Stimulated activated CD4-positive, alpha-beta T cell treated with anti-CD3 and anti-CD28 coated beads, Interleukin-4, amount 100 ng/mL, for 24 hours (primary cell): ENCODE measurements around the gene ATXN2L.
"Not testable (repeated sequence)": the region's sequence is repeated elsewhere in the genome, so short reads cannot be mapped to it uniquely, and the experiment has no call there.

Experiments used
- DNase-seq: peaks from one replicate; pipeline ENCODE4 v3.0.0-alpha.2; 2020

ATXN2L gene

DNA sequence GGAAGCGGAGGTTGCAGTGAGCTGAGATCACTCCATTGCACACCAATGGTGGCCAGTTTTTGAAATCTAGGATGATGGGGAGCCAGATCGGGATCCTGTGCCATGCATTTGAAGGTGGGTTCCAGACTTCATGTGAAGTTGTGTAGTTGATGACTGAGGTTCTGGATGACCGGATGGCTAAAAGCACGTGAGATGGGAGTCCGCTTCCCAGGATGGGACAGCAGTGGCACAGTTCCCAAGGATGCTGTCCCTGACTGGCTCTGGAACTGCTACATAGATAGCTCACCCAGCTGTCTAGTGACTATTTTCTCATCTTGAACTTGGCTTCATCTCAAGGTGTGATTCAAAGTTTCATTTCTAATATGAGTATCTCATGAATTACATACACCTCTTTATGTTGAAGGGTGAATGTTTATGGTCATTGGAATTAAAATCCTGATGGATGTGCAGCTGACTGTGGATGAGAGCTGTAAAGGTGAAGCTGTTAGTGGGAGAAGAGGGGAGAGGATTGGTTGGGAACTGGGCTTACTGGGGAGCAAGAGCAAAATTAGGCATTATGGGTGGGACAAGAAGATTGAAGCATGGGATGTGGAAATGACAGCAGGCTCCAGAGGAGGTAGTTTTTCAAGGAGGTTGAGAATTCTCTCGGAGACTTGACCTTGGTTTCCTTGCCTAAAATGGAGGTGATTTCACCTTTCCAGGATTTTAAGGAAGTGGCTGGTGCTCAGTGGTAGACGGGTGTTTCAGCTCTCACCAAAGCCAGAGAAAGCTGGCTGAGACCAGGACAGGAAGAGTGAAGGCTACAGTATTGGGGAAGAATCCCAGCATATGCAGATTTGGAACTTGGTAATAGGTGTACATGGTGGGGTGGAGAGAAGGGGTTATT is 15.1 kb downstream of the ATXN2L start:
- DNase-seq: no peak

DNA sequence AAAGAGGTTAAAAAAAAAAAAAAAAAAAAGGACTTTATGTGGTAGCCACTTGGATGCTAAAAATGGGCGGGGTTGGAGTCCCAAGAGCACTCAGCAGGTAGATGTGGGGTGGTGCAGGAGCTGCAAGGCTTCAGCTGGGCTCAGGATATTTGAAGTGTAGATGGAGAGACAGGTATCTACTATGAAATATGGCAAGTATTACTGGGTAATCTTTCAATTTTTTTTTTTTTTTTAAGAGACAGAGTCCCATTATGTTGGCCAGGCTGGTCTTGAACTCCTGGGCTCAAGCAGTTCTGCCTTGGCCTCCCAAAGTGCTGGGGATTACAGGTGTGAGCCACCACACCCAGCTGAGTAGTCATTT is 15.7 kb downstream of the ATXN2L start:
- DNase-seq: no peak

DNA sequence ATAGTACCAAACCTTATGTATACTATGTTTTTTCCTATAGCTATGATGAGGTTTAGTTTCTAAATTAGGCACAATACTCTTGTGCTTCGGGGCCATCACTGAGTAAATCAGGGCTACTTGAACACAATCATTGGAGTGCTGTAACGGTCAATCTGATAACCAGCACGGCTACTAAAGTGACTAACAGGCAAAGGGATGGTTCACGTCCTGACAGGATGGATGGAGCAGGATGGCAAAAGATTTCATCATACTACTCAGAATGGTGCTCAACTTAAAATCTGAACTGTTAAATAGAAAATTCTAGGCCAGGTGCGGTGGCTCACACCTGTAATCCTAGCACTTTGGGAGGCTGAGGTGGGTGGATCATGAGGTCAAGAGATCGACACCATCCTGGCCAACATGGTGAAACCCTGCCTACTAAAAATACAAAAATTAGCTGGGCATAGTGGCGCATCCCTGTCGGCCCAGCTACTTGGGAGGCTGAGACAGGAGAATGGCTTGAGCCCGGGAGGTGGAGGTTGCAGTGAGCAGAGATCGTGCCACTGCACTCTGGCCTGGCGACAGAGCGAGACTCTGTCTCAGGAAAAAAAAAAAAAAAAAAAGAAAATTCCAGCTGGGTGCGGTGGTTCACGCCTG is 16.3 kb downstream of the ATXN2L start:
- no peak for DNase-seq

GRCh38 chr16:28839899-28840298 is 17.1 kb downstream of the ATXN2L start:
- DNase-seq: no peak

DNA sequence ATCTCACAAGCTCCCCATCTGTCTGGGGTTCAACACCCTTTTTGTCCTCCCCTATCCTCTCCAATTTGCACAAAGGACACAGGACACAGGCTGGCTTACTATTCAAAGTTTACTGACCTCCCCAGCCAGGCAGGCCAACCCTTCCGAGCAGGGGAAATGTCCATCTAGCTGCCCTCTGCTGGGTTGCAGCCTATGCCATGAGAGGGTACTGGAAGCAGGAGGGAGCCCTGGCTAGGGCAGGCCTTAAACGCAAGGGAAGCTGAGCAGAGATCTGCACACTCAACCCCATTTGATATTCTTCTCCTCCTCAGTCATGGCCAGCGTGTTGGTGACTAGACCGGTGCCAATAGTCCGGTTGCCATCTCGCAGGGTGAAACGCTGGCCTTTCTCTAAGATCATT is 19.9 kb downstream of the ATXN2L start:
- DNase-seq: no peak

GRCh38 chr16:28843766-28844165 is 21.0 kb downstream of the ATXN2L start:
- no peak for DNase-seq

DNA sequence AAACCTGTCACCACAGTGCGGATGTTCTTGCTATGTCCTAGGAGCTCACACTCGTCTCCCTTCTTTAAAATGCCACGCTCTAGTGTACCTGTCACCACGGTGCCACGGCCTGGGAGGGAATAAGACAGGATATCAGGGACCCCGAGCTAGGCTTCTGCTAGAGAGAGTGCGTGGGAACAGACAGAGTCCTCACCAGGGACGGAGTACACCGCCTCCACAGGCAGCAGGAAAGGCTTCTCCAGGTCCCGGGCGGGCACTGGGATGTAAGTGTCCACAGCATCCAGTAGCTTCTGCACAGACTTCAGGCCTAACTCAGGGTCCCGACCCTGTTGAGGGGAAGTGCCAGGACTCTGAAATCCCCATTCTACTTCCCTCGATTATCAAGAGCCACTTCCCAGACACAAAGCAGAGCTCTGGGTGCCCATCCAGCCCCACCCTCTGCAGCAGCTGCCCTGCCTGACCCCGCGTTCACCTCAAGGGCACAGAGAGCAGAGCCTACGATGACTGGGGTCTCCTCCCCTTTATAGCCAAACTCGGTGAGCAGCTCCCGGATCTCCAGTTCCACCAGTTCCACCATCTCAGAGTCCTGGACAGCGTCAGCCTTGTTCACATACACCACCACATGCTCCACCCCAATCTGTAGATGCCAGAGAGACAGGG is 21.6 kb downstream of the ATXN2L start:
- DNase-seq: no peak

DNA sequence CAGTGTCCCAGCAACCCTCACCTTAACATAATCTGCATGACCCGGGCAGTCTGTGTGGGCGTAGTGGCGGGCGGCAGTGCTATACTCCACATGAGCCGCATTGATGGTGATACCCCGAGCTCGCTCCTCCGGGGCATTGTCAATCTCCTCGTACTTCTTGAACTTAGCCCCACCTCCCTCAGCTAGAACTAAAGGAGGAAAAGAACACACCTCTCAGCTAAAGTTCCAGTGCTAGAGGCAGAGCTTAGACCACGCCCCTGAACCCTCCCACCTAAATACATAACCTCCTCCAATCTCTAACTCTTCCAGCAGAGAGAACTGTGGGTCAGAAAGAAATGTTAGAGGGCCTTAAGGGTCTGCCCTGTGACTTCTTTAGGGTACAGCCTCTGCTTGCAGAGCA is 22.5 kb downstream of the ATXN2L start:
- peak; percentile 54 for DNase-seq

DNA sequence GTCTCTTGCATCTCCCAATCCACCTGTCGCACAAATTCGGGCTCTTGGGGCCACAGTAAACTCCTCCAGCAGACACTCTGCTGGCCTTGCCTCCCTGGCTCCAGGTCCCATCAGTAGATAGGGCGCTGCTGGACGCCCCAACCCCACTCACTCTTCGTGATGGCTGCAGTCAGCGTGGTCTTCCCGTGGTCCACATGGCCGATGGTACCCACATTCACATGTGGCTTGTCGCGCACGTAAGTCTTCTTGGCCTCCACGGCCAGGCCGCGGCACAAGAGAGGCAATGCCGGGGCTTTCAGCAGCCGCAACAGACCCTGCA is 22.9 kb downstream of the ATXN2L start:
- DNase-seq: peak; percentile 21

DNA sequence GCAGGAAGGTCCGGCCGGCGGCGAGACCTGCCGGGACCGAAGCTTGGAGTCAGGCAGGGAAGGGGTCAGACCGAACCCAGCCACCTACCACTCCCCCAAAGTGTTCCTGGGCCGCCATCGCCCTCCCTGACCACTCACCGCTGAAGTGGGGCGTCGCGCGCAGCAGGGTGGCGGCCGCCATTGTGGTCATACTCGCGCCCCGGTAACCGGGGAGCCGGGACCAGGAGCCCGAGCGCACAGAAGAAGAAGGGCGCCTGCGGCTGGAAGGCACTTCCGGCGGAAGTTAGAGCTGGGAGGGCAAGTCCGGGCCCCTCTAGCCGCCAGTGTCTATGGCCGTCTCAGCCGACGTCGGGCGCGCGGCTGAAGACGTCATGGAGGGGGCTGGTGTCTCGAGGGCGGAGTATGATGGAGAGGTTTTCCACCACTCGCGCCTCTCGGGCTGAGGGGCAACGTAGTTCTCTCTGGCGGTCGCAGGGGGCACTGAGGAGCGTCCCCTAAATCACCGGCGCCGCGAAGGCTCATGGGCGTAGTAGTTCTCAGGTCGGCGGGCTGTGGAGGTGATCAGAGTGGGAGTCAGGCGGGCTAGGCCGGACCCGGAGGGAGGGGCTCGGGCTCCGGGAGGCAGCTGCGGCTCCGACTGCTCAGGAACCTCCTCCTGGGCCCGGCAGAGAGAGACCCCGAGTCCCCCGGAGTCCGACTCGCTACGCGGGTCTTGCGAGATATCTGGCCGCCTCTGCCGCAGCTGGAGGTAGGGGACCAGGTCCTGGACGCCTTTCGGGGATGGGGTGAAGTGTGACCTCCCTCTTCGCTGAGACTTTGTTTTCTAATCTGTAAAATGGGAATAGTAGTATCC is 23.5 kb downstream of the ATXN2L start, which contains the start of gene TUFM:
Gene TUFM (minus strand): TSS at position 269 of the 853 bp plus-strand sequence. CDS start 79 bp downstream, at position 190.
- DNase-seq: peak; percentile 98

- DNase-seq: no peak
Observed at GRCh38 chr16:28846933-28847273, 24.1 kb downstream of the ATXN2L start.

- no peak for DNase-seq
Observed at GRCh38 chr16:28858421-28858820, 35.6 kb downstream of the ATXN2L start.

DNA sequence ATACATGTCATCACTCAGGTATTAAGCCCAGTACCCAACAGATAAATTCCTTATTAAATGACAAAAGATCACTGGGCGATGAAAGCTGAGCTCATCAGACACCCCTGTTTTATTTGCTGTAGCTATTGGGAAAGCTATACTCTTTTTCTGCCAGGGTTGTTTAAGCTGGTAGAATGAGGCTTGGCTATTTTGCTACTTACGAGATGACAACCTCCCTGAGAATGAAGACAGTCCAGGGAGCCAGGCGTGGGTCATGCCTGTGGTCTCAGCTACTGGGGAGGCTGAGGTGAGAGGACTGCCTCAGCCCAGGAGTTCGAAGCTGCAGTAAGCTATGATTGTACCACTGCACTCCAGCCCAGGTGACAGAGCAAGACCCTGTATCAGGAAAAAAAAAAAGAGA is 36.5 kb downstream of the ATXN2L start:
- DNase-seq: no peak

- DNase-seq: no peak
Observed at GRCh38 chr16:28863929-28864793, 41.4 kb downstream of the ATXN2L start.

- no peak for DNase-seq
Observed at GRCh38 chr16:28865001-28865688, 42.3 kb downstream of the ATXN2L start.

GRCh38 chr16:28865722-28866453 is 43.1 kb downstream of the ATXN2L start:
- no peak for DNase-seq

DNA sequence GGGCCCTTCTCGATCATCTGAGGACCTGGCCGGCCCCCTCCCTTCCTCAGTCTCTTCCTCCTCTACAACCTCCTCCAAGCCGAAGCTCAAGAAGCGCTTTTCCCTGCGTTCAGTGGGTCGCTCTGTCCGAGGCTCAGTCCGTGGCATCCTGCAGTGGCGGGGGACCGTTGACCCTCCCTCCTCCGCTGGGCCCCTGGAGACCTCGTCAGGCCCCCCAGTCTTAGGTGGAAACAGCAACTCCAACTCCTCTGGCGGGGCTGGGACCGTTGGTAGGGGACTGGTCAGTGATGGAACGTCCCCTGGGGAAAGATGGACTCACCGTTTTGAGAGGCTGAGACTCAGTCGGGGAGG is 43.6 kb downstream of the ATXN2L start:
- no peak for DNase-seq

DNA sequence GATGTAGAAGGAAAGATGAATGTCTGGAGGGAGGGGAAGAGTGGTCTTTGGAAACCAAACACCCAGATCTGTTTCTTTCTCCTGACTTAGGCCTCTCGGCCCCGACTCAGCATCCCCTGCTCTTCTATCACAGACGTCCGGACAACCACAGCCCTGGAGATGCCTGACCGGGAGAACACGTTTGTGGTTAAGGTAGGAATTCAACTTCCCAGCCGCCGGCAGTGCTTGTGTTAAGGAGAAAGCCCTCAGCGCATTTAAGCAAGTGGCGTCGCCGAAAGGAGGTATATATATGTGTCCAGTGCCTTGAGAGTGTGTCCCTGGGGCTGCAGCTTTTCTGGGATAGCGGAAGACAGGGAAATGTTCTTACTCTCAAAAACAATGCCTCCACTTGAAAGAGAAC is 44.4 kb downstream of the ATXN2L start:
- DNase-seq: no peak

DNA sequence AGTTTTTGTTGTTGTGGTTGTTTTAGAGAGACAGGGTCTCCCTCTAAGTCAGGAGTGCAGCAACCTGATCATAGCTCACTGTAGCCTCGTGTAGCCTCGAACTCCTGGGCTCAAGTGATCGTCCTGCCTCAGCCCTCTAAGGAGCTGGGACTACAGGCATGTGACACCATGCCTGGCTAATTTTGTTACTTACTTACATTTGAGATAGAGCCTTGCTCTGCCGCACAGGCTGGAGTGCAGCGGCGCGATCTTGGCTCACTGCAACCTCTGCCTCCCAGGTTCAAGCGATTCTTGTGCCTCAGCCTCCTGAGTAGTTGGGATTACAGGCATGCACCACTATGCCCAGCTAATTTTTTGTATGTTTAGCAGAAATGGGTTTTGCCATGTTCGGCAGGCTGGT is 44.8 kb downstream of the ATXN2L start:
- not testable (repeated sequence) for DNase-seq

- DNase-seq: no peak
Observed at GRCh38 chr16:28869201-28869600, 46.4 kb downstream of the ATXN2L start.

GRCh38 chr16:28872952-28873351 is 50.2 kb downstream of the ATXN2L start:
- no peak for DNase-seq
